NT2/D1 (cell line): ENCODE measurements around the gene ABHD17C.

ENCODE experiments used
- SUZ12 ChIP-seq: IDR thresholded peaks from 2 replicates; pipeline ENCODE4 v1.6.1; 2011; ENCODE audit not compliant: insufficient read length, insufficient read depth; ENCODE audit errors: extremely low read depth
- YY1 ChIP-seq: IDR thresholded peaks from 2 replicates; pipeline ENCODE4 v1.6.1; 2011; ENCODE audit not compliant: insufficient read length, insufficient read depth
- ZNF274 ChIP-seq: IDR thresholded peaks from 2 replicates; pipeline ENCODE4 v1.6.1; 2011; ENCODE audit warnings: mild to moderate bottlenecking, low read depth, low read length

- TF ChIP-seq YY1 (no peak), ZNF274 (no peak), SUZ12 (no peak)
Observed at GRCh38 chr15:80706161-80706560, 11.1 kb downstream of the ABHD17C start.
